Skin epidermis (tissue), 12 donors: ENCODE measurements around the gene OCIAD1.
"Not testable (repeated sequence)": the region's sequence is repeated elsewhere in the genome, so short reads cannot be mapped to it uniquely, and the experiment has no call there.

Source experiments
- H3K27ac ChIP-seq, 21 experiments: fragments of 200-600 bp; sonication (generic) in 11 of 21; one replicate each; pipeline ENCODE4 v1.5.0; 2020; ENCODE audit warnings: mild to moderate bottlenecking in 3 of 21, inconsistent platforms in 2 of 21, moderate library complexity in 2 of 21
- H3K4me3 ChIP-seq, 7 experiments: fragments of 200-600 bp; sonication (generic) in 2 of 7; one replicate each; pipeline ENCODE4 v1.5.0; 2020; ENCODE audit warnings: inconsistent platforms in 2 of 7, mild to moderate bottlenecking in 2 of 7, moderate library complexity in 1 of 7

OCIAD1 gene

GRCh38 chr4:48816297-48816696 is 14.6 kb upstream of the OCIAD1 start:
- H3K4me3 ChIP-seq, H3K27ac ChIP-seq: not testable (repeated sequence)

DNA sequence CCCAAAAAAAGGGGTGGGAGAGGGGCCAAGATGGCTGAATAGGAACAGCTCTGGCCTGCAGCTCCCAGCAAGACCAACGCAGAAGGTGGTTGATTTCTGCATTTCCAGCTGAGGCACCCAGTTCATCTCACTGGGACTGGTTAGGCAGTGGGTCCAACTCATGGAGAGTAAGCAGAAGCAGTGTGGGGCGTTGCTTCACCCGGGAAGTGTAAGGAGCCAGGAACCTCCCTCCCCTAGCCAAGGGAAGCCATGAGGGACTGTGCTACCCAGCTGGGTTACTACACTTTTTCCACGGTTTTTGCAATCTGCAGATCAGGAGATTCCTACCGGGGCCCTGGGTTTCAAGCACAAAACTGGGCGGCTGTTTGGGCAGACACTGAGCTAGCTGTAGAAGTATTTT is 13.9 kb upstream of the OCIAD1 start:
- H3K27ac ChIP-seq = no peak overlapping the region
- no peak overlapping the region for H3K4me3 ChIP-seq

DNA sequence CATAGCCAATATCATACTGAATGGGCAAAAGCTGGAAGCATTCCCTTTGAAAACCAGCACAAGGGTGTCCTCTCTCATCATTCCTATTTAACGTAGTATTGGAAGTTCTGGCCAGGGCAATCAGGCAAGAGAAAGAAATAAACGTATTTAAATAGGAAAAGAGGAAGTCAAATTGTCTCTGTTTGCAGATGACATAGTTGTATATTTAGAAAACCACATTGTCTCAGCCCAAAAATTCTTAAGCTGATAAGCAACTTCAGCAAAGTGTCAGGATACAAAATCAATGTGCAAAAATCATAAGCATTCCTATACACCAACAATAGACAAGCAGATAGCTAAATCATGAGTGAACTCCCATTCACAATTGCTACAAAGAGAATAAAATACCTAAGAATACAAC is 9.5 kb upstream of the OCIAD1 start:
- H3K4me3 ChIP-seq, H3K27ac ChIP-seq: not testable (repeated sequence)

DNA sequence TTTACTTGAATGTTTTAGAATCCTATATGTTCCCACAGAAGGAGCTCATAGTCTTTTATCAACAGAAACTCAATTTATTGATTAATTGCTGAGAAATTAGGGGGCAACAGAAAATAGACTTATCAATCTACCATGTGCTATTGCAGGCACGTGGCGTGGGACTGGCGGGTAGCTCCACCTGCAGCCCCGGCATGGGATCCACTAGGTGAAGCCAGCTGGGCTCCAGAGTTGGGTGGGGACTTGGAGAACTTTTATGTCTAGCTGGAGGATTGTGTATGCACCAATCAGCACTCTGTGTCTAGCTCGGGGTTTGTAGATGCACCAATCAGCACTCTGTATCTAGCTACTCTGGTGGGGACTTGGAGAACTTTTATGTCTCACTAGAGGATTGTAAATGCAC is 3.3 kb upstream of the OCIAD1 start:
- H3K27ac ChIP-seq = no peak overlapping the region
- no peak overlapping the region for H3K4me3 ChIP-seq

- peak overlapping the region; percentile 64 to 97 (median 71) for H3K4me3 ChIP-seq
- peak overlapping the region; percentile 77 to 98 (median 94) for H3K27ac ChIP-seq
Observed at GRCh38 chr4:48831532-48832030, 693 bp downstream of the OCIAD1 start.

- H3K27ac ChIP-seq = no peak overlapping the region
- H3K4me3 ChIP-seq = no peak overlapping the region
Observed at GRCh38 chr4:48832571-48832970, 1.7 kb downstream of the OCIAD1 start.

DNA sequence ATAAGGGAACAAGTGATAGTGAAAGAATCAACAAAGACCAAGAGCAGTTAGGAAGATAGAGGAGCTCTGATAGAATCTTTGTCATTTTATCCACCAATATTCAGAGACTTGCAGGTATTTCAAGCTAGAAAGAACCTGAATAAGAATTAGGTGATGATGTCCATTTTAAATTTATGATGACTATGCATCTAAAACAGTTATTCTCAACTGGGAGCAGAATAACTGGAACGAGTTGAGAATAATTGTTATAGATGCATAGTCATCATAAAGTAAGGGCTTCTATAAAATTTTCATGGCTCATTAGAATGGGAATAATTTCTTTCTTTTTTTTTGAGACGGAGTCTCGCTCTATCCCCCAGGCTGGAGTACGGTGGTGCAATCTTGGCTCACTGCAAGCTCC is 5.8 kb downstream of the OCIAD1 start:
- H3K4me3 ChIP-seq = no peak overlapping the region

GRCh38 chr4:48841045-48841827 is 10.3 kb downstream of the OCIAD1 start:
- Histone ChIP-seq H3K4me3 (no peak overlapping the region), H3K27ac (peak overlapping the region in 1 of 21 experiments; percentile 17)

More for the DNA sequence above, 5.8 kb downstream of the OCIAD1 start:
- no peak overlapping the region for H3K27ac ChIP-seq

DNA sequence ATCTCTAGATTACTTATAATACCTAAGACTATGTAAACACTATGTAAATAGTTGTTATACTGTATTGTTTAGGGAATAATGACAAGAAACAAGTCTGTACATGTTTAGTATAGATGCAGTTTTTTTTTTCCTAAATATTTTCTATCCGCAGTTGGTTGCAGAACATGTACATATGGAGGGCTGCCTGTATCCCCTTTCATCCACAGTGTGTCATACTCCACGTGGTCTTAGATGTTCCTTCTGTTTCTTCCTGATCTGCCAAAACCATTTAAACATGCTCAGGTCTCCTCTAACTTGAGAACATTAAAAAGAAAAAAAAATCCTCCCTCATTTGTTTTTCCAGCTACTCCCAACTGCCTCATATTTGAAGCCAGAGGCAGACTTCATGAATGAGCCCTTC is 14.0 kb downstream of the OCIAD1 start:
- H3K4me3 ChIP-seq = no peak overlapping the region
- no peak overlapping the region for H3K27ac ChIP-seq

- H3K27ac ChIP-seq, H3K4me3 ChIP-seq: not testable (repeated sequence)
Observed at GRCh38 chr4:48848799-48849198, 17.9 kb downstream of the OCIAD1 start.

- no peak overlapping the region for H3K4me3 ChIP-seq
- H3K27ac ChIP-seq = no peak overlapping the region
Observed at GRCh38 chr4:48851651-48852050, 20.8 kb downstream of the OCIAD1 start.

DNA sequence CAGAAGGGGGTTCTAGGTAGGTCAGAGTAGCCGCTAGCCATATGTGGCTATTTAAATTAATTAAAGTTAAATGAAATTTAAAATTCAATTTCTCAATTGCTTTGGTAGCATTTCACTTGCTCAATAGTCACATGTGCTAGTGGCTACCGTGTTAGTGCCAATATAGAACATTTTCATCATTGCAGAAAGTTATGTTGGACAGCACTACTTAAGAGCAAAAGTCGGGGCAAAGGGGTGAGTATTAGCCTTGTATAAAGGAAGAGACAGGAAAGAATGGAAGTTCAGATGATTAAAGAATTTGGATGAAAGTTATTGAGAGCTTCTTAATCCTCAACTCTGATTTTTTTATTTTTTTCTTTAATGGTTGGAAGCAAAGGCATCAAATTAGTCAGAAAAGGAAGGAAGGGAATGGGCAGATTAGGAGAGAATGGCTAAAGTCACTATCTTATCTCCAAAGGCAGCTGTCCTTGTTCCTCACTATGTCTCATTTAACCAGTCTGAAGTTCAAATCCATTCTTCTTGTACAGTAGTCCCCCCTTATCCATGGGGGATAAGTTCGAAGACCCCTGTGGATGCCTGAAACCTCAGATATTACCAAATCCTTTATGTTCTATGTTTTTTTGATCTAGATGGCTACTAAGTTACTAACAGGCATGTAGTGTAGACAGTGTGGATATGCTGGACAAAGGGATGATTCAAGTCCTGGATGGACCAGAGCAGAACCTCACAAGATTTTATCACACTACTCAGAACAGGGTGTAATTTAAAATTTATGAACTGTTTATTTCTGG is 22.9 kb downstream of the OCIAD1 start:
- no peak overlapping the region for H3K4me3 ChIP-seq
- no peak overlapping the region for H3K27ac ChIP-seq

DNA sequence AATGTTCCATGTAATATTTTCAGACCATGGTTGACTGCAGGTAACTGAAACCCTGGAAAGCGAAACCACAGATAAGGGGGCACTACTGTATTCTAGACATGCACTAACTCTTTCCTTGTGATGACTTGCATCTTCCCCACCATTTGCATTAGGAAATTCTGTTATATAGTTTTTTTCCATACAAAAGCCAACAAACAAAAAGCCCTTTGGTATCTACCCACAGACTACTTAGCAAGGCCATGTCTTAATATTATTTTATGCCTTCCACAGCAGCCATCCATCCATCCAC is 23.5 kb downstream of the OCIAD1 start:
- Histone ChIP-seq H3K27ac (no peak overlapping the region), H3K4me3 (no peak overlapping the region)

DNA sequence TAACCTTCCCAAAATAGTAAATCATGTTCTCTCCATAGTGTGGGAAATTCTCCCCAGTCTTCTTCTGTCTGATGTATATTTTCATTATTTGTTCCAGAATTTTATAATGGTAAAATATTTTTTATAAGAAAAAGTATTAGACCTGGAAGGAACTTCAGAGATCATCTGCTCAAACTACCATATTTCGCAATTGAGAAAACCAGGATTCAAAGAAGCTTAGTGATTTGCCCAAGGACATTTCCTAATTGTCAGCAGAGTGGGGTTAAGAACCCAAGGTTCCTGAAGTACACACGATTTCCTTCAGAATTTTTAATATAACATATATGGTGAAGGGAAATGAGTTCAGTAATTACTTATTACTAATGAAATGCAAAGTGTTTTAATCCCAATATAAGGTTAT is 24.1 kb downstream of the OCIAD1 start:
- H3K4me3 ChIP-seq = no peak overlapping the region

DNA sequence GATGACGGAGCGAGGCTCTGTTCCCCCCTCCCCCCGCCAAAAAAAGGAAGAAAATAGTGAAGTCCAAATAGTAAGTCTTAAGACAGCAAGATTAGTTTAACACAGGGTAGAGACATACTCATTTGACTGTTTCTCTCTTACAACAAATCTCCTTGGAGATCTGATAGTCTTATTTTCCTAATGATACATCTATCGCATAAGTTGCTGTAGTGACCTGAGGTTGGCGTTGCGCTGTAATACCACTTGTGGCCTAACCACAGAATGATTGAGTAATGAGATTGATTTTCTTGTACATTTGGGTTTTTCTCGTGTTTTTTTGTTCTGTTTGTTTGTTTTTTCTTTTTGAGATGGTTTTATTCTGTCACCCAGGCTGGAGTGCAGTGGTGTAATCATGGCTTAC is 27.2 kb downstream of the OCIAD1 start:
- Histone ChIP-seq H3K4me3 (no peak overlapping the region), H3K27ac (no peak overlapping the region)

More for the DNA sequence above, 24.1 kb downstream of the OCIAD1 start:
- no peak overlapping the region for H3K27ac ChIP-seq

DNA sequence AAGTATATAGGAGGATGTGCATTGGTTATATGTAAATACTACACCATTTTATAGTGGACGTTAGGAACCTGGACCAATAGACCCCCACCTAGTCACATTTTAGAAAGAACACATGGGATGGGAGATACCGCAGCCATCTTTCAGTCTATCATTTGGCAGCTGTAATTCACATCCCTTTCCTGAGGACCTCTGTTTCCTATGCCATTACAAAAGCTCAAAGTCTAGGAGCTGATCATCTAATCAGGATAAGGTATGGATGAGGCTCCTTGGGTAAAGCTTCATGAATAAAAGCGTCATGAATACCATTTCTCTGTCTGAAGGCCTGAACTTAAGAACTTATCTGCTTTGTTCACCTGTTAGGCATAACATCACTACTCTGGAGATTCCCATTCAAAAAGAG is 31.1 kb downstream of the OCIAD1 start:
- no peak overlapping the region for H3K27ac ChIP-seq
- H3K4me3 ChIP-seq = no peak overlapping the region

GRCh38 chr4:48862661-48863060 is 31.8 kb downstream of the OCIAD1 start:
- Histone ChIP-seq H3K27ac (no peak overlapping the region), H3K4me3 (no peak overlapping the region)

GRCh38 chr4:48863728-48864127 is 32.8 kb downstream of the OCIAD1 start:
- Histone ChIP-seq H3K27ac (no peak overlapping the region), H3K4me3 (no peak overlapping the region)

- H3K4me3 ChIP-seq, H3K27ac ChIP-seq: not testable (repeated sequence)
Observed at GRCh38 chr4:48864696-48865095, 33.8 kb downstream of the OCIAD1 start.

DNA sequence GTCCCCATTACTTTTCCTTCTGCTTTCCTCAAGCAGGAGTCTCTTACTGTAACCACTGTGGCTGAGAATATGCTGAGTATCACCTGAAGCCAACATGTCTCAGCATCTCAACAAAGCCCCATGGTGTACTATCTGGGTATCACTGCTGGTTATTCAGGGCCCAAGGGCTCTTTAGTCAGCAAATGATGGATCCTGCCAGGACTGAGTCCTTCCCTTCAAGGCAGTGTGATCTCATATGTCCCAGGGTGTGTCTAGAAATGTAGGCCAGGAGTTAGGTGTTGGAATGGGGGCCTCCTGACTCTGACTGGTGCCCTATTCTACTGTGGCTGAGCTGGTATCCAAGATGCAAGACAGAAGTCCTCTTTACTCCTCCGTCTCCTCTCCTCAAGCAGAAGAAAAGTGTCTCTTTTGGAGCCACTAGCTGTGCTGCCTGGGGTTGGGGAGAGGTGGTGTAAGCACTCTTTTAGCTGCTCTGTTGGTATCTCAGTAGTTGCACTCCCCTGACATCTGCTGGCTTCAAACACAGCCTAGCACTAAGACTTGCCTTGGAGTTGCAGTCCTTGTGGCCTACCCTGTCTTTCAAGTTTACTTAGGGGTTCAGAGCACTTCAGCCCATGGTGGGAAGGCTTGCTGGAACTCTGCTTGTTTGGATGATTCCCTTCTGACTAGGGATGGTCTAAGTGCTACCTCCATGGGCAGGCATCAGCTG is 47.1 kb downstream of the OCIAD1 start:
- peak overlapping the region in 1 of 21 experiments; percentile 14 for H3K27ac ChIP-seq
- no peak overlapping the region for H3K4me3 ChIP-seq
